ENCODE data around the gene FMO2.

Gene FMO2

GRCh38 chr1:171251042-171251951 lies 66.2 kb downstream of the FMO2 start:
- no peak for DNase-seq (ENCODE audit: extremely low read depth, low read depth)
- TF ChIP-seq CTCF (IDR thresholded peaks at IDR 0.05; ENCODE audit: low read depth, low read length) = peak; percentile 65

- DNase-seq (ENCODE audit: extremely low read depth, low read depth) = no peak
These were observed 66.8 kb downstream of the FMO2 start for GRCh38 chr1:171251952-171252300.

GRCh38 chr1:171252482-171252881 lies 67.4 kb downstream of the FMO2 start:
- no peak for TF ChIP-seq CTCF (IDR thresholded peaks at IDR 0.05; ENCODE audit: low read depth, low read length)
- no peak for DNase-seq (ENCODE audit: extremely low read depth, low read depth)

More at GRCh38 chr1:171251952-171252300, 66.8 kb downstream of the FMO2 start:
- no peak for TF ChIP-seq CTCF (IDR thresholded peaks at IDR 0.05; ENCODE audit: low read depth, low read length)

- no peak for DNase-seq (ENCODE audit: extremely low read depth, low read depth)
- no peak for TF ChIP-seq CTCF (IDR thresholded peaks at IDR 0.05; ENCODE audit: low read depth, low read length)
These were observed 69.8 kb downstream of the FMO2 start for GRCh38 chr1:171254859-171255258.

GRCh38 chr1:171256940-171257606 lies 72.0 kb downstream of the FMO2 start:
- DNase-seq (ENCODE audit: extremely low read depth, low read depth) = peak; percentile 42

GRCh38 chr1:171257607-171258076 lies 72.5 kb downstream of the FMO2 start:
- TF ChIP-seq CTCF (IDR thresholded peaks at IDR 0.05; ENCODE audit: low read depth, low read length) = no peak
- DNase-seq (ENCODE audit: extremely low read depth, low read depth) = peak; percentile 11

More at GRCh38 chr1:171256940-171257606, 72.0 kb downstream of the FMO2 start:
- no peak for TF ChIP-seq CTCF (IDR thresholded peaks at IDR 0.05; ENCODE audit: low read depth, low read length)

- TF ChIP-seq CTCF (IDR thresholded peaks at IDR 0.05; ENCODE audit: low read depth, low read length) = no peak
These were observed 73.3 kb downstream of the FMO2 start for GRCh38 chr1:171258429-171258828.

More at GRCh38 chr1:171258429-171258828, 73.3 kb downstream of the FMO2 start:
- no peak for DNase-seq (ENCODE audit: extremely low read depth, low read depth)

Measured in AG09319 (cell line).